Endothelial cell of umbilical vein (primary cell): ENCODE measurements around the gene TBC1D4. TPM values are rescaled to one million over a fixed set of nuclear protein-coding genes. Genes with fewer than 3 reads are reported as not detected.

Source experiments
- BruUV-seq: library from RNA; stranded (reverse); fragments of 400-500 nt; replicated peaks from 2 replicates; lab custom pipeline; 2021; lab: Mats Ljungman, UMichigan
- CTCF ChIA-PET: fragments of 300-600, 350-600 bp; sonication (Branson Sonifier 250); formaldehyde crosslinking; loops from one replicate; lab custom pipeline; 2021; ENCODE audit warnings: antibody characterized with exemption, inconsistent platforms; lab: Charles Lee
- POLR2A ChIA-PET: fragments of 300-600, 350-600 bp; sonication (Branson Sonifier 250); formaldehyde crosslinking; loops from one replicate; lab custom pipeline; 2021; ENCODE audit warnings: antibody characterized with exemption, inconsistent platforms; lab: Charles Lee
- DNase-seq: peaks from one replicate; pipeline ENCODE4 v3.0.0-alpha.2; 2011; ENCODE audit warnings: low read depth, low spot score
- FAIRE-seq: peaks from 2 replicates; lab custom pipeline; 2011; peaks lifted over from hg19 to GRCh38; lab: Jason Lieb, UNC
- H2AFZ ChIP-seq: 2 replicates; pipeline ENCODE4 v1.6.0; 2012; ENCODE audit warnings: low read depth, low read length, control low read depth, inconsistent platforms
- H3K27ac ChIP-seq: 2 replicates; pipeline ENCODE4 v1.5.1; 2011; ENCODE audit warnings: low read depth, mild to moderate bottlenecking, control low read depth, low read length, moderate library complexity; ENCODE audit not compliant: insufficient read depth
- H3K27me3 ChIP-seq, 2 experiments: 2 replicates each; pipeline versions ENCODE4 v1.6.0 to v1.6.1; 2011; ENCODE audit warnings: low read length in 2 of 2, mixed read lengths in 1 of 2; ENCODE audit not compliant: control insufficient read depth in 2 of 2, insufficient read depth in 2 of 2
- H3K36me3 ChIP-seq, 2 experiments: 2 replicates in 1 of 2; 3 replicates in 1 of 2; pipeline ENCODE4 v1.5.1; 2011; ENCODE audit warnings: low read length in 2 of 2, mild to moderate bottlenecking in 1 of 2, moderate library complexity in 1 of 2; ENCODE audit not compliant: control insufficient read depth in 2 of 2, insufficient read depth in 2 of 2; ENCODE audit errors: extremely low read depth in 1 of 2
- H3K4me1 ChIP-seq: 3 replicates; pipeline ENCODE4 v1.5.1; 2011; ENCODE audit warnings: mild to moderate bottlenecking, low read length; ENCODE audit not compliant: control insufficient read depth, insufficient read depth; ENCODE audit errors: extremely low read depth
- H3K4me2 ChIP-seq: 2 replicates; pipeline ENCODE4 v1.6.1; 2011; ENCODE audit warnings: low read length, control low read depth, mixed read lengths; ENCODE audit not compliant: insufficient read depth
- H3K4me3 ChIP-seq, 3 experiments: fragments of 200-600 bp in 1 of 3; sonication (generic), shearing (Covaris generic) in 1 of 3; replicated peaks in 1 of 3; 2 replicates each; pipeline ENCODE4 v1.5.1; 2011 to 2016; ENCODE audit warnings: control low read depth in 3 of 3, low read length in 3 of 3, mild to moderate bottlenecking in 2 of 3, inconsistent platforms in 1 of 3, low read depth in 1 of 3, moderate library complexity in 1 of 3; ENCODE audit not compliant: insufficient read depth in 1 of 3
- H3K79me2 ChIP-seq: 2 replicates; pipeline ENCODE4 v1.6.0; 2012; ENCODE audit warnings: low read length, inconsistent platforms; ENCODE audit not compliant: control insufficient read depth, insufficient read depth
- H3K9ac ChIP-seq: replicated peaks from 2 replicates; pipeline ENCODE3; 2011; ENCODE audit warnings: low read length, control low read depth; ENCODE audit not compliant: insufficient read depth; ENCODE audit errors: extremely low read depth
- H3K9me1 ChIP-seq: replicated peaks from 3 replicates; pipeline ENCODE4 v1.6.0; 2011; ENCODE audit warnings: mild to moderate bottlenecking, low read length; ENCODE audit not compliant: control insufficient read depth, insufficient read depth; ENCODE audit errors: extremely low read depth
- H3K9me3 ChIP-seq: replicated peaks from 2 replicates; pipeline ENCODE4 v1.5.1; 2012; ENCODE audit warnings: low read length, inconsistent platforms; ENCODE audit not compliant: control insufficient read depth, insufficient read depth
- H4K20me1 ChIP-seq: replicated peaks from 2 replicates; pipeline ENCODE3; 2011; ENCODE audit warnings: mild to moderate bottlenecking, low read length; ENCODE audit not compliant: control insufficient read depth, insufficient read depth; ENCODE audit errors: extremely low read depth
- CTCF ChIP-seq, 2 donors: IDR thresholded peaks; 1 replicate in 1 of 2; 2 replicates in 1 of 2; pipeline ENCODE4 v1.5.1; 2011; ENCODE audit warnings: low read length in 2 of 2, mild to moderate bottlenecking in 2 of 2, moderate library complexity in 2 of 2, control low read depth in 1 of 2, inconsistent platforms in 1 of 2, low read depth in 1 of 2; ENCODE audit not compliant: insufficient read depth in 1 of 2; ENCODE audit errors: extremely low read depth in 1 of 2
- EZH2 ChIP-seq: IDR thresholded peaks from 2 replicates; pipeline ENCODE4 v1.6.1; 2012; ENCODE audit warnings: borderline replicate concordance, low read depth, mild to moderate bottlenecking, moderate library complexity, low read length, inconsistent platforms; ENCODE audit not compliant: severe bottlenecking
- FOS ChIP-seq: IDR thresholded peaks from 2 replicates; pipeline ENCODE4 v1.6.1; 2011; ENCODE audit warnings: mild to moderate bottlenecking, low read length, moderate library complexity, borderline replicate concordance; ENCODE audit not compliant: insufficient read depth
- GATA2 ChIP-seq: IDR thresholded peaks from 2 replicates; pipeline ENCODE4 v1.7.0; 2011; ENCODE audit warnings: low read depth, mild to moderate bottlenecking, moderate library complexity, mixed read lengths, low read length; ENCODE audit not compliant: insufficient read length, insufficient read depth
- JUN ChIP-seq: IDR thresholded peaks from 2 replicates; pipeline ENCODE4 v1.6.1; 2011; ENCODE audit warnings: borderline replicate concordance, low read depth; ENCODE audit not compliant: insufficient read length, insufficient read depth
- MAX ChIP-seq: IDR thresholded peaks from 2 replicates; pipeline ENCODE4 v1.6.1; 2011; ENCODE audit not compliant: insufficient read depth, insufficient read length
- MYC ChIP-seq: IDR thresholded peaks from one replicate; pipeline ENCODE4 v1.6.1; 2011; ENCODE audit warnings: mild to moderate bottlenecking, low read depth, low read length
- POLR2A ChIP-seq: IDR thresholded peaks from 2 replicates; pipeline ENCODE4 v1.6.1; 2012; ENCODE audit warnings: low read depth, mild to moderate bottlenecking, control low read depth, low read length
- POLR2AphosphoS5 ChIP-seq: IDR thresholded peaks from 2 replicates; pipeline ENCODE4 v1.6.1; 2012; ENCODE audit warnings: low read depth, mild to moderate bottlenecking, control low read depth, low read length, moderate library complexity; ENCODE audit not compliant: insufficient read depth
- dilution Hi-C: fragments of 300-500 bp; cut with MboI; formaldehyde crosslinking; loops from one replicate; pipeline ENCODE4 v1.15.0; 2019; ENCODE audit warnings: low sequenced_read_pairs; ENCODE audit not compliant: extremely low pct_ligation_motif_present
- intact Hi-C: fragments of 100-400 bp; cut with micrococcal nuclease; formaldehyde crosslinking; loops from one replicate; pipeline ENCODE4 v1.10.0; 2022
- polyA plus RNA-seq, 4 experiments: library from polyadenylated mRNA; depleted of rRNA in 3 of 4; stranded (reverse) in 3 of 4; unstranded in 1 of 4; fragments of >200 nt; gene quantifications; 2 replicates each; pipeline versions ENCODE4 v1.2.1 to v1.2.3, GENCODE V29; 2011 to 2012; ENCODE audit warnings: missing spikeins in 1 of 4
- total RNA-seq: library from RNA; stranded (reverse); gene quantifications from 2 replicates; pipeline ENCODE4 v1.2.3, GENCODE V29; 2021

The TBC1D4 gene
- total and polyA plus RNA-seq, 2 donors (not counting 3 experiments of a cell fraction or from before 2014, with no cell fraction given), result 58.3 to 81.0 TPM

DNA sequence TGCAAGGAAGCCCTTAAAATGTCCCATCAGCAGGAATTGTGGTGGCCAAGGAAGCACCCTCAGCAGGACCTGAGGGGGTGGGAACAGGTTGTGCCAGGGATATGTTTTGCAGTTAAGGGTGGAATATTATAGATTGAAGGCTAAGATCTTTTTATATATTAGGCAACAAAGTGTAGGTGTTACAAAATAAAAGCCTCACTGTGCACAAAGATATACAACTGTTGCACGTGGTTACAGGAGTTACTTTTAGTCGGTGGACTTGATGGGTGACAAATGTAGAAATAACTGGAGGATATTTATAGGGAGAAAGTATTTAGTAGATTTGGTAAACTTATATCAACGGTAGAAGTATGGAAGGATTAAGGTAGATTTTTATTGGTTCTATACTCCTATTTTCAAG is 35.1 kb downstream of the TBC1D4 start:
- dilution Hi-C loops, result no loop called here
- no peak overlapping the region for H3K4me3 ChIP-seq
- no peaks in the 10 kb centered on the region for H3K4me1 ChIP-seq
- CTCF ChIA-PET, result no interaction called here
- H3K9ac ChIP-seq, result no peak overlapping the region
- no peak overlapping the region for H2AFZ ChIP-seq
- intact Hi-C loops, result no loop called here
- H3K27me3 ChIP-seq, result no peaks in the 10 kb centered on the region
- H3K9me1 ChIP-seq, result peaks cover 3% of the 10 kb centered on the region
- no TSS peak for BruUV-seq
- FAIRE-seq, result no peak
- POLR2A ChIA-PET, result no interaction called here
- H3K27ac ChIP-seq, result no peak overlapping the region
- no peak for DNase-seq
- no peaks in the 10 kb centered on the region for H3K9me3 ChIP-seq
- no peaks in the 10 kb centered on the region for H4K20me1 ChIP-seq
- TF ChIP-seq JUN (no peak), MAX (no peak), POLR2A (no peak), CTCF (IDR thresholded peaks at IDR 0.05; ENCODE audit: extremely low read depth in 1 of 2, insufficient read depth in 1 of 2, low read depth in 1 of 2, low read length in 2 of 2) (no peak), GATA2 (no peak), FOS (no peak), POLR2AphosphoS5 (no peak), EZH2 (no peak), MYC (no peak)
- H3K36me3 ChIP-seq, result no peaks in the 10 kb centered on the region
- H3K4me2 ChIP-seq, result no peak overlapping the region
- H3K79me2 ChIP-seq, result peaks cover 4% of the 10 kb centered on the region
